Putamen (tissue), 1 donor: ENCODE data around the gene SHISA9.

Experiments
- DNase-seq: peaks from one replicate; pipeline ENCODE4 v3.0.0-alpha.2; 2016; ENCODE audit warnings: low spot score

Gene SHISA9

DNA sequence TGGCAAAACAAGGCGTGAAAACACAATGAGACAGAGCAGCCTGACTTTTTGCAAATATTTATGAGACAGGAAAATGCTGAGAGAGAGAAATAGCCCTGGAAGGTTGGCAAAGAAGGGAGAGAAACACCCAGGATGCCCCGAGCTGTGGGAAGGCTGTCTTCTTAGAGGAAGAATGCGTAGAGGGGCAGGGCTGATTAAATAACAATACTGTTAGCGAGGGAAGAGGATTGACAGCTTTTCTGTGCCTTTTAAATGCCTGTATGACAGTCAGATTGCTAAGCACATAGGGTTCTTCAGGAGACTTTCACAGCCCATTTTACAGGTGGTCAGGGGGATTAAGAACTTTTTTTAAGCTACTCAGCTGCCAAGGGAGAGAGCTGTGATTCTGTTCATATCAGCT, 219.2 kb downstream of the SHISA9 start:
- DNase-seq = no peak

DNA sequence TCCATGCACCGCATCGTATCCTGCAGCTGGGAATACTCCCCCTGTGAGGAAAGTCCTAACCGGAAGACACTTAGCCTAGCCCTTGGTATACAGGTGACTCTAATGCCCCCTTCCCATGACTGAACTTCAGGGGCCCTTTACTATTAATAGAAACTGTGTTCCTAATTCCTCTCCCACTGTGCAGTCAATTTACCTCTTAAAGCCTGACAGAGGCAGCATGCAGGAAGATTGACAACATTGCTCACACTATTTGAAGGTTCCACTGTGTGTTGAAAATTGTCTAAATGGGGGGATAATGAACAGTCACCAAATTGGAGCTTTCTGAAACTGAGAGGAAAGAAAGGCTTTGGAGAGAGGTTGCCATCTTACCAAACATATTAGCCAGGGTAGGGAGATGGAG, 222.6 kb downstream of the SHISA9 start:
- DNase-seq = no peak

DNA sequence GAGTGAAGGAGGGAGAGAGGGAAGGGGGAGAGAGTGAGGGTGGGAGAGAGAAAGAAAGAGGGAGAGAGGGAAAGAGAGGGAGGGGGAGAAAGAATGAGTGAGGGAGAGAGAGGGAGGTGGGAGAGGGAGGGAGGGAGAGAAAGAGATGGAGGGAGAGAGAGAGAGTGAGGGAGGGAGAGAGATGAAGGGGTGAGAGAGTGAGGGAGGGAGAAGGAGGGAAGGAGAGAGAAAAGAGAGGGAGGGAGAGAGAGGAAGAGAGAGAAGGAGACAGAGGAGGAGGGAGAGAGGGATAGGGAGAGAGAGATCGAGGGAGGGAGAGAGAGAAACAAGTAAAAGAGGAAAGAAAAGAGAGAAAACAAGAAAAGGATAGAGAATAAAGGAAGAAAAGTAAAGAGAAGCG, 225.7 kb downstream of the SHISA9 start:
- DNase-seq = no peak

DNA sequence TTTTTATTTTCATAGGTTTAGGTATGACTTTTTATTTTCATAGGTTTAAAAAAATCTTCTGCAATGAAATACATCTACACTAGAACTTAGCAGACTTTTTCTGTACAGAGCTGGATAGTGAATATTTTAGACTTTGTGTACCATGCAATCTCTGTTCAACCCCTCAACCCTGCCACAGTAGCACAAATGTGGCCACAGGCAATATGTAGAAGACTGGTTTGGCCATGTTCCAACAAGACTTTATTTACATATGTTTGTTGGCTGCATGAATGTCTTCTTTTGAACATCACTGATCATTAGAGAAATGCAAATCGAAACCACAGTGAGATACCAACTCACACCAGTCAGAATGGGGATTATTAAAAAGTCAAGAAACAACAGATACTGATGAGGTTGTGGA, 229.2 kb downstream of the SHISA9 start:
- DNase-seq = no peak

DNA sequence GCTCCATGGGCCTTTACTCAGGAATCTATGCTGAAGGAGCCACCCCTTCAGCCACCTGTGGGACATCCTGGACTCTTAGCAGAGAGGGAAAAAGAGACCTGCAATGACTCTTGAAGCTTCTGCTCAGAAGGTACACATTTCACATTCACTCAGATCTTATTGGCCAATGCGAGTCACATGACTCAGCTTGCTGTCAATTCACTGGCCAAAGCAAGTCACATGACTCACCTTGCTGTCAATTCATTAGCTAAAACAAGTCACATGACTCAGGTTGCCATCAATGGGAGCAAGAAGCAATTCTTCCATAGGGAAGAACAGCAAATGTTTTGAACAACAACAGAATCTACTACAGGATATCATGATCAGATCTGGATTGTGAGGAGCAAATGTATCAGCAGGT, 233.4 kb downstream of the SHISA9 start:
- no peak for DNase-seq

DNA sequence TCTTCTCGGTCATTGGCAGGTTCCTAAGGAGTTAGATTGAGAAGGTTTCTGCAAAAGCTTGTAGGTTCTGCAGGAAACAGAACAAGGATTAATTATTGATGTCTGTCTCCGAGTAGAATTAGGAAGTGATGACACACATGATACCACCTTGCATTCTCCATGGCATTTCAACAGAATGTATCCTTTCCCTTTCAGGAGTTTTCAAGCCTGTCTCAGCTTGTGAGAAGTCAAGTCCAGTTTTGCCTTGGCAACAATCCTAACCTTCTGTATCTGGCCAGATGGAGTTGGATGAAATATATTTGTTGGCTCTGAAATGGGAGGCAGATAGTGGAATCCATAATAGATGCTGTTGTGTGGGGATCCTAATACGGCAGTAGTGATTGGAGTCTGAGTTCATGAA, 235.5 kb downstream of the SHISA9 start:
- DNase-seq = no peak

DNA sequence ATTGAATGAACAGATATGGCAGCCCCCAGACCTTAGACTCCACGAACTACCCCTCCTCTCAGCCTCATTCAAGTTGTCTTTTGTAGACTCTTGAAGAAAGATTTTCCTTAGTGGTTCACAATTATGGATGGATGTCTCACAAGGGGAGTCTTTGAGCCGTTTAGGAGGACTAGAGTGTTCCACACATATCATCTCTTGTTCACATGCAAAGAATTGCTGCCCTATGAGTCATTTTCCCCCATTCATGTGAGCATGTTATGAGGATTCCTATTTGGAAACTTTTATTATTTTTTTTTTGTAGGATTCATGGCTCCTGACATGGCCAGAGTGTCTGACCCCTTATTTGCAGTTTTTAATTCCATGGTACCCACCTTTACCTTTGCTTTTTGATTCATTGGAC, 237.1 kb downstream of the SHISA9 start:
- no peak for DNase-seq

DNA sequence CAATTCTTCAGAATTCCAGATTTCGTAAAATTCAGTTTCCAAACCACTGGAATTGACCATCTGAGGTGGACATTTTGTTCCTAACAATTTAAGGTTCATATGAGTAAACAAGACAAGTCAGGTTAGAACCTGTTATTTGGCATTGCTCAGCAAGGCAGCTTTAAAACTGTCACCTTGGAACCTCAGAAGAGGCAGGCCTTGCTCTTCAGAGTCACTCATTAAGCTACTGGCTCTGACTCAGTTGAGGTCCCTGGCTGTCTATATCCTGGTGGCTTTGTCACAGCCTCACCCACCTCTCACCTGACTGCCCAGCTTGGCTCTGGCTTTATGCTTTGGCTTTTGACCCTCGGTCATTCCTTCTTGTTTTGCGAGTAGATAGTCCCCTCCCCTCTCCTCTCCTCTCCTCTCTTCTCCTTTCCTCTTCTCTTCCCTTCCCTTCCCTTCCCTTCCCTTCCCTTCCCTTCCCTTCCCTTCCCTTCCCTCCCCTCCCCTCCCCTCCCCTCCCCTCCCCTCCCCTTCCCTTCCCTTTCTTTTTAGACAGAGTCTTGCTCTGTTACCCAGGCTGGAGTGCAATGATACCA, 238.4 kb downstream of the SHISA9 start:
- no peak for DNase-seq

DNA sequence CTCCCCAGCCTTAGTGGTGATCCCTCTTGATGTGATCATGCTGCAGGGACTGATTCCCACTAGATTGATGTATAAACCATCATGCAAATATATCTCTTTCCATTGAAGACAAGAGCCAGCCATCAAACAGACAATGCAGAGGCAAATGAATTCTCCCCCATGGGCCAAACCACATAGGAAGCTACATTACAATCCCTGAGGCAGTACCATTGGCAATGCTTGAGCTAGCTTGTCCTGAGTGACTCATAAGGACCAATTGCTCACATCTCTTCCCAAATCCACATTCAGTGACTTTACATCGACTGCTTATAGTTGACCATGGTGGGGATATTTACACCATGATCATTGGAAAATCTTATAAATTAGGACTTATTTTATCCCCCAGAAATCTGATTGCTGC, 242.2 kb downstream of the SHISA9 start:
- DNase-seq = no peak

DNA sequence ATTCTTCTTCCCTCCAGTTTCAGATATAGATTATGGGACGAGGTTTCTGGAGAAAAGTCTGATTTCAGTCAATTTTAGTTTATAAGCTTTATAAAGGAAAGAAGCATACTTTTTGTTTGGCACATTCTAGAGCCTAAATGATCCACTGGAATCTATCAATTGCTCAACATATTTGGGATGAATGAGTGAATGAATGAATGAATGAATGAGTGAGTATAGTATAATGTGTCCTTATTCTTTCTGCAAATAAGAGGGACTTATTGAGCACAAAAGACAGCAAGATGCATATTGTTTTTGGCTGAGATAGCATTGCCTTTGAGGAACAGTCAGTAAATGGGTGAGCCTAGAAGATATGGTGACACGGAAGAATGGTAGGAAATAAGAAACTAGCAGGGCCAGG, 245.4 kb downstream of the SHISA9 start:
- no peak for DNase-seq

DNA sequence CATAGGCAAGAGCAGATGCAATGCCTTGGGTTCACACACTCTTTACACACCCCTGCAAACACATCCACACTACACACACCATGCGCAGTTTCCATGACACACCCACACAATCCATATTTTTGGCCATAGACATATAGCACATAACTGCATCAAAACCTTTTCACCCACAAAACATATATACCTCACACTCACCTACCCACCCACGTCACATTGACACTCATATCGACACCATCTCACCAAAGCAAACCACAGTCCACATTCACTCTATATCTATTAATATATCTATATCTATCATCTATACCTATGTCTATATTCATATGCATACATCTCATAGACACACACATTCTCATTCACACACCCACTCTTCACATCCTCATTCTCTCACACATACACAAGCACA, 246.9 kb downstream of the SHISA9 start:
- no peak for DNase-seq

DNA sequence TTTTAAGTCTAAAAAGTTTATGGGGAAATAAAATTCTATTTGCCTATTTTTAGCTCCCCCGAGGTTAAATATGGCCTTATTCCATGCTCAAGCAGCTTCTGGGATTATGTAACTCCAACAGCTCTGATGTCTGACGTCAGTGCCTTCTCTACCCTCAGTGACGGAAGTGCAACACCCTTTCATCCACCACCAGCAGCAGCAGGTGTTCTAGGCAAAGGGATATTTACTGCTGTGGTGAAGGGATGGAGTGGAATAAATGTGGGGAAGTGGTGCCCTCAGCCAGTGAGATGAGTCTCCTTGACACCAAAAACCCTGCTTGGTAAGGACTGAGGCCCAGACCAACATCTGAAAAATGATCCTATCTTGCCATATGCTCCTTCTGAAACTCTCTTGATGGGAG, 247.4 kb downstream of the SHISA9 start:
- DNase-seq = peak; percentile 71

DNA sequence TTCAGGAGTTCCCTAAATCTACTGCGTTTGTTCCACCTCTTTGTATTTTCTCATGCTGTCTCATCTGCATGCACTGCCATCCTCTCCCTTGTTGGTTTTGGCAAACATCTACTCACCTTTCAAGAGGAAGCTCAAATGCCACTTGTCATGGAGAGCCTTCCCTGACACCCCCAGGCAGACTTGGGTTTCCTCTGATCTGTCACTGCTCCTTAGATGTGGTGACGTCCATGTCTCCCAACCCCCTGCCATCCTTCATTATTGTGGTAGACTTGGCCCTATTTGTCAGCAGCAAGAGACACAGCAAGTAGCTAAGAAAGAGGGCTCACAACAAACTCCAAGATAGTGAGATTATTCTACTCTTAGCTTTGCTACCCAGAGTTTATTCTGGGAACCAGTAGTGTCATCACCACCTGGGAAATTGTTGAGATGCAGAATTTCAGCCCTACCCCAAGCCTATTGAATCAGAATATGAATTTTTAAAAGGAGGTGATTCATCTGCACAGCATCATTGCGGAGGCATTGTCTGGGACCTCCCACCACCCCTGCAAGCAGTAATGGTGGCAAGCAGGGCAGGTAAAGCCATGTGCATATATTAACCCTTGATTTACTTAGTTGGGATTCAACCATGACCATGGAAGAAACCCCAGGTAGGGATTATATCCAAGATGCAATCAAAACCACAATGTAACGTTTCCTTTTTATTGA, 248.9 kb downstream of the SHISA9 start:
- DNase-seq = peak; percentile 75

DNA sequence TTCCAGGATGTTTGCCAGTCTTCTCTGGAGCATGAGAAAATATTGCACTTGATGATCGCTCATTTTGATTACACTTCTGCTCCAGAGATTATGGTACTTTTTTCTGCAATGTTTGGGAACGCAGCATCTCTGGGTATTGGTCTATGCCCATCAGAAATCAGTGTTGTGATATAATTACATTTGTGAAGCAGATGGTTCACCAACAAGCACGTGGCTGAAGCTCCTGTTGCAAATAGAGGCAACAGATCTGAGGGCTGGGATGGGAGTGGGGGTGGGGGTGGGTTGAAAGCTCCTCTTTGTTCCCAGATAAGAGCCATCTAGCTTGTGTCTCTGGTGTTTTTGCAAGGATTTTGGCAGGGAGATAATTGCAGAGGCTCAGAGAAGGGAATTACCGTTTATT, 252.3 kb downstream of the SHISA9 start:
- no peak for DNase-seq

DNA sequence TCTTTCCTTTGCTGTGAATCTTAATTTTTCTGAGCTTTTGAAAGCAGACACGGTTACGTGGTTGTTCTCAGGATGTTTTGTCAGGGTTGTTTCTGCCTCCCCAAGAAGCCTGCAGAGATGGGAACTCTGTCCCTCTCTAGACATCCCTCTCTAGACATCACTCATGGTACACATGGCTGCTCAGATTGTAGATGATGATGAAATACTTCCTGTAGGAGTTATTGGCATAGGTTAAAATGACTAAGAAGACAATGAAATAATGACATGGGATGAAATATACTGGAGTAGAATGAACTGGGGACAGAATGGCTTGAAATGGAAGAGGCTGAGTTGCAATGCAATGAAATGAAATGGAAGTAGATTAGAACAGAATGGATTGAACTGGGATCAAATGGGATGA, 253.4 kb downstream of the SHISA9 start:
- no peak for DNase-seq

DNA sequence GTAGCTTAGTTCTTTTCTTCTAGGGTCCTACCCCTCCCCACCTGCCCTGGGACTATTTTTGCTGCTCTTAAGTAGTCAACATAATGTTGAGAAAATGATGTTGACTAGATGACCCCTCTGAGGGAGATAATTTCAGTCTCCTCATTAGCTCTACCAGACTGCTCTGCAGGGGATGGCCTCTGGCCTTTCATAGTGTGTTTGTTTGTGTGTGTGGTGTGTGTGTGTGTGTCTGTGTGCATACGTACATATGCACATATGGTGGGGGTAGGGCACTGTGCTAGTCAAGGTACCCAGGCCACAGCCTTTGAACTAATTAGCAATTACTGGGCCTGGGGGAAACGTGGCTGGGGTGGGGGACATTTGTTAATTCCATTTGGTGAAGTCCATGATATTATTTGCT, 254.0 kb downstream of the SHISA9 start:
- DNase-seq = no peak

DNA sequence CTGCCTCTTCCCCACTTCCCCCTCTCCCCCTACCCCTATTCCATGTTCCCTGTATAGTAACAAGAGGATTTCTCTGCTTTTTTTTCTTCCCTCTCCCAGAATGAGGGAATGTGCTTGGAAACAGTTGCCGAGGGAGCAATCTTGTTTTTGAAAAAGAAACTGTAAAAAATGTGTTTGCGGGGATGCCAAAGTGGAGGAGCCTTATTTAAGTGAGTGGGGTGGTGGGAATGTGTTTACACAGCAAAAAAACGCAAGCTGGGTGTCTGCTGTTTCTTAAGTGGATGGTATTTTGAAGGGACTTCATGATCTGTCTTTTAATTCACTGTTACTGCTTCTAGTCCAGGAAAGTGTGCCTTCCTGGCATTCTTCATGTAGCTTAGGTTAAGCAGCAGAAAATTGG, 254.4 kb downstream of the SHISA9 start:
- no peak for DNase-seq

DNA sequence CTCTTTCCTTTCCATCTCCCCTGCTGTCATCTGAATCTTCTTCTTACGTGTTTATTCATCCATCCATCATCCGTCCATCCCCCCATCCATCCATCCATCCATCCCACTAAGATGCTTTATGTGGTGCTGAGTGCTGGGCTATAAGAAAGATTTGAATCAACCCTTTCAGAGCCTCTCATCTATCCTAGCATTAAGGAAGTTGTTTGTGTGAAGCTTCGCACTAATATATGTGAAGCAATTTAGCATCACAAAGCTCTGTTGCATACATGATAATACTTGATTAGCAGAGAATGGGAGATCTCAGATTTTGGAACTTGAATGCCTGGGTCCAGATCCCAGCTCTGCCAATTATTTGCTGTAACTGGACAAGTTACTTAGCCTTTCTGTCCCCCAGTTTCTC, 255.7 kb downstream of the SHISA9 start:
- DNase-seq = no peak

DNA sequence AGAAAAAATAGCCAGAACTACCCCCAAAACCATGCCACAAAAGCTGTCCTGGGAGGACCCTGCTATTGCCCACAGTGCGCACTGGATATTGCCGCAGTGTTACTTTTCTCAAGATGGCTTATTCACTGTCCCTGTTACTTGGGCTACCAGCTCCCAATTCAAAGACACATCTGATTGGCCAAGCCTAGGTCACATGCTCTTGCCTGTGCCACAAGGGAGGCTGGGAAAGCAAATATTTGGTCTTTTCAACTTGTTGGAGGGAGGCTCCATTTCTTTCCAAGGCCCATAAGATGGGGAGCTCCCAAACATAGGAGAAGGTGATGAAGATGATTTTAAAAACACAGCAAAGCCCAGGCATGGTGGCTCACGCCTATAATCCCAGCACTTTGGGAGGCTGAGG, 257.0 kb downstream of the SHISA9 start:
- DNase-seq = no peak

DNA sequence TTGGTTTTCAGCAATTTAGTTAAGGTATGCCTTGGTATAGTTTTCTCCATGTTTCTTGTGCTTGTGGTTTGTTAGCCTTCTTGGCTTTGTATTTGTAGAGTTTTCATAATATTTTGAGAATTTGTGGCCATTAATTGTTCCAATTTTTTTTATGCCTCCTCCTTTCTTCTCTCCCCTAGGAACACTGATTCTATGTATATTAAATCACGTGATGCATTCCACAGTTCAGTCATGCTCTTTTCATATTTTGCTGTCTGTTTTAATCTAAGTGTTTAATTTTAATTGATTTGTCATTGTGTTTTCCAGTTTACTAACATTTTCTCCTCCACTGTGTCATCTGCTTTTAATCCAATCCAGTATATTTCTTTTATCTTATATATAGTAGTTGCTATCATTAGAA, 263.6 kb downstream of the SHISA9 start:
- no peak for DNase-seq

DNA sequence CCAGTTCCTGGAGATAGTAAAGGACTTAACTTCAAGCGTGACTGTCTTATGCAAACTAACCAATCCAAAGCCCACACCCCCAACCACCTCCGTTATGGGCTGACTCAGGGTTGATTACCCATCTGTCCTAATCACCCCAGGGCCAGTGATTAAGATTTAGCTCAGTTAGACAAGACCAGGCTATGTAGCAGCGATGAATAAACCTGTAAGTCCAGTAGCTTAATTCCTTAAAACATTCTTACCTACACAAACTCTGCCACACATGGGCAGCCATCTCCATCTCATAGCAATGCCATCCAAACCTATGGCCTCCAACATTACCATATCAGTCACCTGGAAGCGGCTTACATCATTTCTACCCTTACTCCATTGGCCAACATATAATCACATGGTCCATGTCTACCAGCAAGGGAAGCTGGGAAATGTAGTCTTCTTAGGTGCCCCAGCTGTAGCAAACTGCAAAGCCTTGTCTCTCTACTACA, 266.7 kb downstream of the SHISA9 start:
- DNase-seq = no peak

DNA sequence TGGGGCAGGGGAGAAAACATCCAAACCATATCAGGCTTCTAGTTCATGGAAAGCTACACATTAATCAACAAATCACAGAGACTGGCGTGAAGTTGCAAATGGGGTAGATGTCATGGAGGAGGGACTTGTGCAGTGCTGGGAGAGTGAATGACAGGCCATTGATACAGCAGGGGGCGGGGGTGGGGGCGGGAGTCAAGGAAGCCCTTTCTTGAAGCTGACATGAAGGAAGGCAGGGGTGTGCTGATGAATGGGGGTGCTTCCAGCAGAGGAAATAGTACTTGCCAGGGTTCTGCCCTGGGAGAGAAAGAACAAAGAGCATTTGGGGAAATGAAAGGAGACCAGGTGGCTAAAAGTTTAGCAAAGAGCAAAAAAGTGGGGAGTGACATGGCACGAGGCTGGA, 269.9 kb downstream of the SHISA9 start:
- peak; percentile 63 for DNase-seq

DNA sequence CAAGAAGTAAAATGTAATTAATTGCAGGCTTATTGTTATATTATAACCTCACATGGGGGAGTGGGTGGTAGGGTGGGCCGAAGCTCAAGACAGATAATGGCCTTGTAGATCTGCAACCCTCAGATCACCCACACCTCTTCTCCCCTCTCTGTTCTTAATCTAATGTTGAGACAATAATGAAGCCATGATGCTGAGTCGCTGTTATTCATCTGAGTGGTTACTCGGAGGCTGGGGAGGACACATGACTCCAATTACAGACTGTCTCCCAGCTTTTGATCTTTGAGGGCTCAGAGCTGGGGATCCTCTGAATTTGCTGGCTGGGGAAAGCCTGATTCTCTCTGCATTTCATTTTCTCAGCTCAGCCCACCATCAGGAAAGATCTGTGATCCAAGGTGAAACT, 275.3 kb downstream of the SHISA9 start:
- DNase-seq = no peak

DNA sequence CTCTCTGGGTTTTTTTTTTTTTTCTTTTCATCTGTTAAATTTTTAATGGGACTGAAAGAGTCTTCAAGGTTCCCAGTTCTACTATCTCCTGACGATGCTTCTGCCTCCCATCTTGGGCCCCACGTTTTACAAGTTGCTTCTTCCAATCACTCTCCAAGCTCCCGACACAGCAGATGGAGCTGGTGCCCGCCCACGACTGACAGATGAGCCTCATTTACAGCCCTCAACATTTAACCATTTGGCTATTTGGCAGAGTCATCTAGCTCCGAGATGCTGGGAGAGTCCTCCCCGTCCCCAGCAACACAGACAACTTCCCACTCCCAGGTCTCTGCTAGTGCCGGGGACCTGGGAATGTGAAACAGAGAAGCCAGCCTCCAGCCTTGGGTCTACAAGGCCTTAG, 276.9 kb downstream of the SHISA9 start:
- no peak for DNase-seq
